HUDEP-2 (cell line): Measurements from ENCODE around the gene SEPTIN11.

Experiments used
- DNase-seq, 76 experiments: peaks; one replicate each; lab custom pipeline; 2025; ENCODE audit not compliant: unreplicated experiment in 76 of 76; lab: John Stamatoyannopoulos, UW

Gene SEPTIN11

GRCh38 chr4:76949276-76950051, at the start of gene SEPTIN11:
SEPTIN11 (plus strand) TSS chr4:76949752; CDS start chr4:76949904, 152 bp downstream.
- peak; percentile 5 to 91 (median 84) for DNase-seq

- no peak for DNase-seq
Observed at GRCh38 chr4:76902233-76902890, 47.2 kb upstream of the SEPTIN11 start.

GRCh38 chr4:76904646-76905190, 44.8 kb upstream of the SEPTIN11 start:
- DNase-seq, result no peak

- no peak for DNase-seq
Observed at GRCh38 chr4:76905521-76905920, 44.0 kb upstream of the SEPTIN11 start.

GRCh38 chr4:76909711-76910110, 39.8 kb upstream of the SEPTIN11 start:
- no peak for DNase-seq

- no peak for DNase-seq
Observed at GRCh38 chr4:76920715-76921114, 28.8 kb upstream of the SEPTIN11 start.

- DNase-seq, result no peak
Observed at GRCh38 chr4:76923619-76924357, 25.8 kb upstream of the SEPTIN11 start.

- no peak for DNase-seq
Observed at GRCh38 chr4:76926841-76927240, 22.7 kb upstream of the SEPTIN11 start.

GRCh38 chr4:76930685-76931084, 18.9 kb upstream of the SEPTIN11 start:
- no peak for DNase-seq

GRCh38 chr4:76931087-76931486, 18.5 kb upstream of the SEPTIN11 start:
- DNase-seq, result no peak

GRCh38 chr4:76931576-76932276, 17.8 kb upstream of the SEPTIN11 start:
- no peak for DNase-seq

- DNase-seq, result no peak
Observed at GRCh38 chr4:76939184-76939583, 10.4 kb upstream of the SEPTIN11 start.

- DNase-seq, result peak in 40 of 76 experiments; percentile 2 to 72 (median 29)
Observed at GRCh38 chr4:76943129-76943620, 6.4 kb upstream of the SEPTIN11 start.

GRCh38 chr4:76943790-76944189, 5.8 kb upstream of the SEPTIN11 start:
- peak in 5 of 76 experiments; percentile 0 to 40 (median 24) for DNase-seq

- peak in 19 of 76 experiments; percentile 1 to 26 (median 10) for DNase-seq
Observed at GRCh38 chr4:76947369-76947768, 2.2 kb upstream of the SEPTIN11 start.

GRCh38 chr4:76948443-76949275, 893 bp upstream of the SEPTIN11 start:
- DNase-seq, result peak in 75 of 76 experiments; percentile 34 to 88 (median 74)

- peak in 56 of 76 experiments; percentile 1 to 73 (median 34) for DNase-seq
Observed at GRCh38 chr4:76950052-76950955, 752 bp downstream of the SEPTIN11 start.

- peak in 8 of 76 experiments; percentile 1 to 15 (median 13) for DNase-seq
Observed at GRCh38 chr4:76950956-76951671, 1.6 kb downstream of the SEPTIN11 start.
